IPS-15b (cell line): ENCODE results near the gene TREML2.

Experiments used
- H3K27me3 ChIP-seq: one replicate; pipeline ENCODE4 v1.6.1; 2013; ENCODE audit warnings: low read length; ENCODE audit not compliant: control insufficient read depth, insufficient read depth
- H3K36me3 ChIP-seq: one replicate; pipeline ENCODE4 v1.6.1; 2013; ENCODE audit warnings: low read length; ENCODE audit not compliant: control insufficient read depth, insufficient read depth
- H3K4me1 ChIP-seq: one replicate; pipeline ENCODE4 v1.6.1; 2013; ENCODE audit warnings: mild to moderate bottlenecking, low read length; ENCODE audit not compliant: control insufficient read depth, insufficient read depth
- H3K4me3 ChIP-seq: one replicate; pipeline ENCODE4 v1.5.1; 2013; ENCODE audit warnings: low read depth, low read length
- H3K9ac ChIP-seq: one replicate; pipeline ENCODE4 v1.6.1; 2013; ENCODE audit warnings: low read depth, mild to moderate bottlenecking, low read length
- H3K9me3 ChIP-seq: one replicate; pipeline ENCODE4 v1.6.1; 2013; ENCODE audit warnings: mild to moderate bottlenecking, low read length; ENCODE audit not compliant: control insufficient read depth, insufficient read depth

The TREML2 gene

DNA sequence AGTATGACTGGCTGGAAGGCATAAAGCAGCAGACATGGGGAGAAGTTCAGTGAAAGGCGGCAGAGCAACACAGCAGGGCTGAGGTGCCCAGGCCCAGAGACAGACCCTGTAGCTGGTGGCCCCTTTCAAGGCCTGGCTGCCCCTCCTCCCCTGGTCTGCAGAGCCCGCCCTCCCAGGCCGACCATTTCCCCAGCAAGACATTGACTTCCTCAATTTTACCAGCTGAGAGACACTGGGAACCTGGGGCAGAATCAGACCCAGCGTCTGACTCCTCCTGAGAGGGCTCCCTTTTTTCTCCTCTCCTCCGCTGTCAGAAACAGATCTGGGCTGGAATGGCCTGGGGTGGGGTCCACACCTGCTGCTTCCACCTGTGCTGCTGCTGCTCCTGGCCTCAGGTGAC is 27.1 kb upstream of the TREML2 start, which contains the start of gene TREML4:
TREML4 (plus strand) TSS at position 254 of the 400 bp plus-strand sequence; CDS start at position 333, 79 bp downstream.
- Histone ChIP-seq H3K4me3 (no peak within 1 kb of the TSS), H3K4me1 (no peaks in the 10 kb centered on the region), H3K9me3 (no peaks in the 10 kb centered on the region), H3K36me3 (no peaks in the 10 kb centered on the region), H3K9ac (no peak within 1 kb of the TSS), H3K27me3 (no peaks in the 10 kb centered on the region)

DNA sequence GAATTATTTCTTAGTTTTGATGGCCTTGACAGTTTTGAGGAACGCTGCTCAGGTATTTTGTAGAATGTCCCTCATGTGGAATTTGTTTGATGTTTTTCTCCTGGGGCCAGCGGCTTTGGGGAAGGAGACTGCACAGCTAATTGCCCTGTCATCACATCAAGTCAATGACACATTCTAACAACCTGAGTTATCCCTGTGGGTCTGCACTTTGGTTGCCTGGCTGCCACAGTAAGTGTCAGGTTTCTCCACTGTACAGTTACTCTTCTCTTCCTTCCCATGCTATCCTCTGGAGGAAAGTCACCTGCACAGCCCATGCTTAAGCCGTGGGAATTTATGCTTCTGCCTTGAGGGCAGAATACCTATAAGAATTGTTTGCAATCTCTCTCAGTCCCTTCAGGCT is 25.8 kb upstream of the TREML2 start:
- Histone ChIP-seq H3K9me3 (no peaks in the 10 kb centered on the region), H3K27me3 (no peaks in the 10 kb centered on the region), H3K4me1 (no peaks in the 10 kb centered on the region), H3K9ac (no peak overlapping the region), H3K36me3 (no peaks in the 10 kb centered on the region), H3K4me3 (no peak overlapping the region)

DNA sequence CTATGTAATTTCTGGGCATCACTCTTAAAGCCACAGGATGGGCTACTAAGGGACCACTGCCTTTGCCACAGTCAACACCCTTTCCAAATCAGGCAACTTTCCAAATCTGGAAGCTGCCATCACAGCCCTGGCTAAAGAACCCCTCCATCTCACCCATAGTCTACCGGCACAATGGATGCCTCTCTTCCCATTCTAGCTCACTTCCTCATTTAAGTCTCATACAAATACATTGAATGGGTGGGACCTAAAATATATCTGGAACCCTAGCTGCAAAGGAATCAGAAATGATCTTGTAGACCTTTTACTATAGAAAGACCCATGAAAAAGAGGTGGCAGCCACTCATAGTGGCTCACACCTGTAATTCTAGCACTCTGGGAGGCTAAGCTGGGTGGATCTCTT is 23.9 kb upstream of the TREML2 start:
- H3K9ac ChIP-seq: no peak overlapping the region
- H3K9me3 ChIP-seq: no peaks in the 10 kb centered on the region
- no peak overlapping the region for H3K4me3 ChIP-seq
- no peaks in the 10 kb centered on the region for H3K36me3 ChIP-seq
- H3K4me1 ChIP-seq: no peaks in the 10 kb centered on the region
- H3K27me3 ChIP-seq: no peaks in the 10 kb centered on the region

DNA sequence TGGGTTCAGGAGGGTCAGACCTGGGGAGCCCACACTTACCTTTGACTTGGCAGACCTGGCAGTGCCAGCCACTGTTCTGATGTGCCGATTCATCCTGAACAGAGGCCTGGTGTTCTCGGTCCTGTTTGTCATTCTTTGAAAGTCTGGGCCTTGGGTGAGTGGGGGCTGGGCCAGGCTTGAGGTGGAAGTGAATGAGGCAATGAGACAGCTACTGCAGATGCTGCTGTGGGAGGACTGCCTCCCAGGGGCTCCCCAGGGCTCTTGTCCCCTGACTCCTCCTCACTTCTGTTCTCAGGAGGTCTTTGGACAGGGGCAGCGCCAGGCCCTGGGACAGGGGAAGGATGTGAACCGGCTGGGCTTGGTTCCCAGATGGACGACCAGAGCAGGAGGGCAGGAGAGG is 21.6 kb upstream of the TREML2 start:
- Histone ChIP-seq H3K9me3 (no peaks in the 10 kb centered on the region), H3K36me3 (no peaks in the 10 kb centered on the region), H3K27me3 (no peaks in the 10 kb centered on the region), H3K9ac (no peak overlapping the region), H3K4me3 (no peak overlapping the region), H3K4me1 (no peaks in the 10 kb centered on the region)

DNA sequence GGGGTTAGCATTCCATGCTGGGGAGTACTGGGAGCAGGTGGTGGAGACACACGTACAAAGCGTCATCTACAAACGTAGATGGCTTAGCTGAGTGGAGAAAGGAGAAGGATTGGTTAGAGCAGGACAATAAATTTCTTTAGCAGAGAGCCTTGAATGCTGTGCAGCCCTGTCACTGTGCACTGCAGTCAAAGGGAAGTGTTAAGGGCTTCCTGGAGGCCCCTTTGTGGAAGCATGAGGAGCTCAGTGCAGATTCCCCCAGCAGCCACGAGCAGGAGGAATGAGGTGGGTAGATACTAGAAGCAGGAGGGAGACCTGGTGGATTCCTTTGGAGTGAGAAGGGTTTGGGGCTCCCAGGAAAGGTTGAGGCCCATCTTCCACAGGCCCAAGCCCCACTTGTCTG is 21.1 kb upstream of the TREML2 start:
- H3K27me3 ChIP-seq: no peaks in the 10 kb centered on the region
- no peaks in the 10 kb centered on the region for H3K4me1 ChIP-seq
- H3K9me3 ChIP-seq: no peaks in the 10 kb centered on the region
- H3K9ac ChIP-seq: no peak overlapping the region
- no peak overlapping the region for H3K4me3 ChIP-seq
- H3K36me3 ChIP-seq: no peaks in the 10 kb centered on the region

DNA sequence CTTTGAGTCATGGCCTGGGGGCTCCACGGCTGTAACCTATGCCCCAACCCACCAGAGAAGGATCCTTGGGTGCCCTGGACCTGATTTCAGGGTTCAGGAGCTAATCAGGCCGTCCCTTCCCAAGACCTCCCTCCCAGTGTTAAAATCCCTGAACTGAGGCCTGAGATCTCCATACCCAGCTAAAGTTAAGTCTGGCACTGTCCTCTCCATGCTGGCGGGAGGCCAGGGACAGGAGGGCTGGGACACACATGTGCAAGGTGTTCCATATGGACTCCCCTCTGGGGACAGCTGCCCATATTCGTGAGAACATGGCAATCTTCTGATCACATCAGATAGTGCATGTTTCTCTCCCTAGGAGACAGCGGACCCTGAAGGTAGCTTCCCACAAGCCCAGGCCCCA is 15.7 kb upstream of the TREML2 start:
- Histone ChIP-seq H3K4me3 (no peak overlapping the region), H3K9me3 (no peaks in the 10 kb centered on the region), H3K4me1 (no peaks in the 10 kb centered on the region), H3K9ac (no peak overlapping the region), H3K27me3 (no peaks in the 10 kb centered on the region), H3K36me3 (no peaks in the 10 kb centered on the region)

DNA sequence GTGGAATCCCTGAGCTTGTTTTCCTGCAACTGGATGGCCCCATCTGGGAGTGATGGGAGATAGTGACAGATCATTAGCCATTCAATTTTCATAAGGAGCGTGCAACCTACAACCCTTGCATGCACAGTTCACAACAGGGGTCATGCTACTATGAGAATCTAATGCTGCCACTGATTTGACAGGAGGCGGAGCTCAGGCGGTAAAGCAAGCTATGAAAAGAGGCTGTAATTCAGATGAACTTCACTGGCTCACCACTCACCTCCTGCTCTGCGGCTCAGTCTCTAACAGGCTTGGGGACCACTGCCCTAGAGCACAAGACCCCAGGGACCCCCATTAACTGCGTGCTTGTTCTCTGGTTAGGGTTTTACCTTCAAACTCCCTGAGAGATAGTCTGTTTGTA is 14.8 kb upstream of the TREML2 start:
- Histone ChIP-seq H3K9ac (no peak overlapping the region), H3K27me3 (no peaks in the 10 kb centered on the region), H3K9me3 (no peaks in the 10 kb centered on the region), H3K4me3 (no peak overlapping the region), H3K4me1 (no peaks in the 10 kb centered on the region), H3K36me3 (no peaks in the 10 kb centered on the region)

DNA sequence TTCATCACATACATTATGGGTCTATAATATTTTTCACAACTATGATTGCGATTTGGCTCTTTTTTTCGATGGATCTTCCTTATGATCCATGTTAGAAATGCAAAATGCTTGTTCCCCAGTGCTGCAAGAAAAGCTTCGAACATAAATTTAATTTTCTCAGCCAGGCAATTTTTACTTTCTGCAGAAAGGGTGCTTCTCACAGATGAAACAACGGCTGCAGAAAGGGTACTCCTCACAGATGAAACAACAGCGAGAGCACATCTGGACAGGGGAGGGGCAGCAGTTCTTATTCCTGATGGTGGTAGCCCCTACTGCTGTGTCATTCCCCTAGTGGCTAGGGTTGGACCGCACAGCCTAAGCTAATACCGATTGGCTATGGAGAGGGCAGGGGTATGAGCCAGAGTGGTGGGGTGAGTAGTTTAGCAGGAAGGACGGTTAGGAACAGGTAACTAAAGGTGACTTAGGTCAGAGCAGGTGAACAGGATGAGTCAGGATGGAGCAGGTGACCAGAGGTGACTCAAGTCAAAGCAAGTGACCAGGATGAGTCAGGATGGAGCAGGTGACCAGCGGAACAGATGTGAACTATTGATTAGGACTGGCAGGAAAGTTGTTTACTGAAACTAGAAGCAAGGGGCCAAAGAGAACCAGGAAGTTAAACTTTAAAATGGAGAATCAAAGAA is 13.8 kb upstream of the TREML2 start:
- no peaks in the 10 kb centered on the region for H3K9me3 ChIP-seq
- H3K4me3 ChIP-seq: no peak overlapping the region
- H3K27me3 ChIP-seq: no peaks in the 10 kb centered on the region
- H3K4me1 ChIP-seq: no peaks in the 10 kb centered on the region
- no peaks in the 10 kb centered on the region for H3K36me3 ChIP-seq
- H3K9ac ChIP-seq: no peak overlapping the region

DNA sequence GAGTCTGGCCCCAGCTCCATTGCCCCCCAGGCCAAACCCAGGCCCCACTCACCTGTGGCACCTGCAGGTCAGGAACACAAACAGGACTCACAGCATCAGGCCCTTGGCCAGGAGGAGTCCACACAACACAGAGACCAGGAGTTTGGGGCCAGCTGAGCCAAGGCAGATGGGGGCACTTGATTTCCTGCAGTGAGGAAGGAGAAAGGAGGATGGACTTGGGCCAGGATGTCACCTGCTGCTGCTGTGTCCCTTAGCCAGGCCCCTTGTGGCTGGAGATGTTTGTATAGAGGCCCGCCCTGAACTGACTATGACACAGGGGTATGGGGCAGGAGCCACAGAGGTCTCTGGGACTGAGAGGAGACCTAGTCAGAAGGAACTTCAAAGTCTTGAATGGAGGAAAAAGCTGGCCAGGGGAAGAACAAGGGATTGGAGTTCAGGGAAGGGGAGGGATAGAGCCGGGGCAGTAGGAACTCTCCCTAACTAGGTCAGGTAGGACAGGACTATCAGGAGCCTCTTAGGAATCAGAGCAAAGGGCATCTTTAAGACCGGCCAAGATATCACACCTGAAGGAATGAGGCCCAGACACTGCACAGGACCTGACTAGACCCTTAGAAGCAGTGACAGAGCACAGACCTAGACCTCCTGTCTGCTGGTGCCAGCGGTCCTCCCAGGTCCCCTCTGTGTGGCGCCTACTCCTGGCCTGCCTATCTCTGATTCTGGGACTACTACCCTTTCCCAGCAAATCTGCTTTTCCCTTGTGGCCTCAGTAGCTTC is 8.8 kb upstream of the TREML2 start:
- Histone ChIP-seq H3K36me3 (no peaks in the 10 kb centered on the region), H3K4me1 (no peaks in the 10 kb centered on the region), H3K9me3 (no peaks in the 10 kb centered on the region), H3K4me3 (no peak overlapping the region), H3K27me3 (no peaks in the 10 kb centered on the region), H3K9ac (no peak overlapping the region)

DNA sequence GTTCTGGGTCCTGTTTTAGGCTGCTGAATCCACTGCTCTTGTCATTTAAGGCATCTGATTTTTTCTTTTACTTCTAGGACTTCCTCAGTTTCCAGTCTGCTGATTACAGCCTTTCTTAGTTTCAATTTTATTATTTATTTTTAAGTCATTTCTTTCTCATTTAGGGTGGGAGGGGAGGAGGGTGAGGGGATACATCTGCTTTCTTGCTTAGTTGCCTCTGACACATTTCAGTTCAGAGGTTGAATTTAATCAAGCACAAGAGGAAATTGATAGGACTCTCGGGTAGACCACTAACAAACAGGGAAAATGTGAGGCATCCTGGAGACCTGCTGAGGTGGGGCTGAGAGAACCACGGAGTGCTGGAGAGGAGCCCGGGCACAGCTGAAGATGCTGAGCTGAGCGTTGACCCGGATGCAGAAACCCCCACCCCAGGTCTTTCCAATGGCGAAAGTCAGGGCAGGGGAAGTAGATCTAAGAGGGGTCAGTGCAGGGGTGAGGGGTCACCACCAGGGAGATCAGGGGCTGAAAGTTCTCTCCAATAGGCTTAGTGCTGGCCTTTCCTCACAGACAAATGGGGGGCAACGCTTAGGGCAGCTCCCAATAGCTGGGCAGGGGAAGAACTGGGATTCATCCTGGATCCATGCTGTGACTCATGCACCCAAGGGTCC is 7.6 kb upstream of the TREML2 start:
- Histone ChIP-seq H3K9ac (no peak overlapping the region), H3K9me3 (no peaks in the 10 kb centered on the region), H3K27me3 (no peaks in the 10 kb centered on the region), H3K4me1 (no peaks in the 10 kb centered on the region), H3K4me3 (no peak overlapping the region), H3K36me3 (no peaks in the 10 kb centered on the region)

DNA sequence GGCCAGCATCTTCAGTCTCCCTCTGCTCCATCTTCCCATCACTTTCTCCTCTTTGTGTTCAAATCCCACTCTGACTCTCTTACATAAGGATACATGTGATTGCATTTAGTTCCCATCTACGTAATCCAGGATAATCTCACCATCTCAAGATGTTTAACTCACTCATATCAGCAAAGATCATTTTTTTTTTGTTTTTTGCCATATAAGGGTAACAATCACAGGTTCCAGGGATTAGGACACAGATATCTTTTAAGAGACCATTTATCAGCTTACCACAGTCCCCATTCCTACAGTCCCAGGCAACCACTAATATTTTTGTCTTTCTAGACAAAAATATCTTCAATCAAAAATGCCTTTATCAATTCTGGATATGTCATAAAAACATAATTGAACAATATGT is 3.2 kb upstream of the TREML2 start:
- H3K9me3 ChIP-seq: no peaks in the 10 kb centered on the region
- H3K36me3 ChIP-seq: no peaks in the 10 kb centered on the region
- H3K9ac ChIP-seq: no peak overlapping the region
- H3K27me3 ChIP-seq: no peaks in the 10 kb centered on the region
- H3K4me1 ChIP-seq: peaks cover 3% of the 10 kb centered on the region
- no peak overlapping the region for H3K4me3 ChIP-seq

DNA sequence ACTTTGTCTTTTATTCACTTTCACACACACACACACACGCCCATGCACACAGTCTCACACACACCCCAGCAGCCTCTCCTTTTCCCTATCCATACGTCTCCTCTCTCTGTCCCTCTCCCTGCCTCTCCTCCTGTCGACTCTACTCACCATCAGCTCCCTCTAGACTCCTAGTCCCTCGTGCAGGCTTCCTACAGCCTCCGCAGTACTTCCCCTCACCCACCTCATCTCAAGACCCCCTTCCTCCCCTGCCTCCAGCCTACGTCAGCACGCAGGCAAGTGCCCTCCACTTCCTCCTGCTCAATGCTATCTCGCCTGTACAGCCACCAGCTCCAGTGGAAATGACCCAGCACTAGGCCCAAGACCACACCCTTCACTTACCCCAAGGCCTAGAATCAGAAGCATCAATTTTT is 820 bp upstream of the TREML2 start:
- Histone ChIP-seq H3K4me3 (no peak overlapping the region), H3K9ac (no peak overlapping the region), H3K36me3 (no peaks in the 10 kb centered on the region), H3K27me3 (no peaks in the 10 kb centered on the region), H3K4me1 (peaks cover 3% of the 10 kb centered on the region), H3K9me3 (no peaks in the 10 kb centered on the region)
